Hepatocyte (in vitro differentiated cells): Measurements from ENCODE around the gene FRRS1L.

Experiments used
- CTCF ChIP-seq: fragments of 200-600 bp; sonication (generic); IDR thresholded peaks from 2 replicates; pipeline ENCODE4 v1.5.1; 2016; ENCODE audit warnings: antibody characterized with exemption, mild to moderate bottlenecking; ENCODE audit not compliant: poor library complexity
- EZH2 ChIP-seq: fragments of 200-600 bp; sonication (generic); IDR thresholded peaks from 2 replicates; pipeline ENCODE4 v1.6.1; 2016; ENCODE audit warnings: antibody characterized with exemption, mild to moderate bottlenecking, borderline replicate concordance
- EZH2phosphoT487 ChIP-seq: fragments of 200-600 bp; sonication (generic); IDR thresholded peaks from one replicate; pipeline ENCODE4 v1.6.1; 2018; ENCODE audit warnings: antibody characterized with exemption, mild to moderate bottlenecking, low read depth, moderate library complexity; ENCODE audit not compliant: unreplicated experiment, severe bottlenecking

GRCh38 chr9:109083141-109083540 is 83.9 kb downstream of the FRRS1L start:
- TF ChIP-seq CTCF (no peak), EZH2 (no peak), EZH2phosphoT487 (no peak)
